SK-N-SH (cell line): Measurements from ENCODE around the gene PNPLA1.

ENCODE experiments used
- CTCF ChIP-seq: fragments of 200-600 bp; sonication (generic); IDR thresholded peaks from 2 replicates; pipeline ENCODE4 v1.6.1; 2017; ENCODE audit warnings: antibody characterized with exemption, mild to moderate bottlenecking, moderate library complexity
- EP300 ChIP-seq, 2 experiments: IDR thresholded peaks; 2 replicates each; pipeline versions ENCODE4 v1.4.0 to v1.6.1; 2012; ENCODE audit warnings: borderline replicate concordance in 1 of 2, low read depth in 1 of 2, low read length in 1 of 2
- EZH2phosphoT487 ChIP-seq: fragments of 200-600 bp; sonication (generic); IDR thresholded peaks from 2 replicates; pipeline ENCODE4 v1.6.1; 2017; ENCODE audit warnings: low read depth, mixed run types, mild to moderate bottlenecking, antibody characterized with exemption, moderate library complexity, borderline replicate concordance
- MAX ChIP-seq: IDR thresholded peaks from 2 replicates; pipeline ENCODE4 v1.4.0; 2012; ENCODE audit warnings: low read depth
- NRF1 ChIP-seq: IDR thresholded peaks from 2 replicates; pipeline ENCODE4 v1.6.1; 2012; ENCODE audit warnings: low read depth, mild to moderate bottlenecking, low read length
- TAF1 ChIP-seq: IDR thresholded peaks from 2 replicates; pipeline ENCODE4 v1.6.1; 2012; ENCODE audit warnings: low read depth, mild to moderate bottlenecking, low read length, moderate library complexity, borderline replicate concordance

- no peak for TF ChIP-seq EP300 (IDR thresholded peaks at IDR 0.05; ENCODE audit: borderline replicate concordance in 1 of 2, low read depth in 1 of 2, low read length in 1 of 2)
- TF ChIP-seq CTCF = no peak
- no peak for TF ChIP-seq NRF1
- TF ChIP-seq EZH2phosphoT487 = no peak
- no peak for TF ChIP-seq TAF1
- no peak for TF ChIP-seq MAX
Observed at GRCh38 chr6:36326356-36326995, 56.6 kb downstream of the PNPLA1 start.
